ENCODE measurements around the gene GRK5.
"Not testable (repeated sequence)": the region's sequence is repeated elsewhere in the genome, so short reads cannot be mapped to it uniquely, and the experiment has no call there.

GRK5 gene

DNA sequence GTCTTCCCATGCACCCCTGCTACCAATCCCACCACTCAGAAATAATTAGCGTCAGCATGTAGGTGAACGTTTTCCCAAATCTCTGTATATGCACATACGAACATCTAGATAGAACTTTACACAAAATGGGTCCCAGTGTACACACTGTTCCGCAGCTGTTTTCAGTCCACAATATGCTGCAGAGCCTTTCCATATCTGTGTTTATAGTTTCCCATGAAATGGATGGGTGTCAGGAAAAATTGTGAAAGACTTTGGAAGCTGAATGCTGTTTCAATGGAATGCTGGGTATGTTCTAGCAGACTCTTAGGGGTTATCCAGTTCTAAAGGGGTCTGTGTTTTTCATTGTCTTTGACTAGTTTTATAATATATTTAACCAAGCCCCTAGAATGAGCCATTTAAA is 13.8 kb downstream of the GRK5 start:
- in situ Hi-C loops (cut with MboI; ENCODE audit: low sequenced_read_pairs): no loop called here

DNA sequence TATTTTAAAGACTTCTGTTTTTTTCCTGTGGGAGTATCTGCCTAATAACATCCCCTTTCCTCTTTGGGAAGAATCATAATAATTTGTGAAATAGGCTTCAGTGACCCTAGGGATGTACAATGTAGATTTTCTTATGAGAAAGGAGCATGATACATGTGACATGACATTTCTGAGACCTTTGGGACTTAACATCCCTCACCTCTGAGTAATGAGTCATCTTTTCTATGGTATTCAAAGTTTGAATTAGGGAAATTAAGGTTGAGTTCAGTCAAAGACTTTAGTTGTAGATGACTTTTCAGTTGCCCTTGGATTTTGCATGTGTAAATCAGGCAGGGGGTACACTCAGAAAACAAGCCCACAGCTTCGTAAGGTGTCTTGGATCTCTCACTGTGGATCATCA is 14.3 kb downstream of the GRK5 start:
- in situ Hi-C loops (cut with MboI; ENCODE audit: low sequenced_read_pairs): no loop called here

DNA sequence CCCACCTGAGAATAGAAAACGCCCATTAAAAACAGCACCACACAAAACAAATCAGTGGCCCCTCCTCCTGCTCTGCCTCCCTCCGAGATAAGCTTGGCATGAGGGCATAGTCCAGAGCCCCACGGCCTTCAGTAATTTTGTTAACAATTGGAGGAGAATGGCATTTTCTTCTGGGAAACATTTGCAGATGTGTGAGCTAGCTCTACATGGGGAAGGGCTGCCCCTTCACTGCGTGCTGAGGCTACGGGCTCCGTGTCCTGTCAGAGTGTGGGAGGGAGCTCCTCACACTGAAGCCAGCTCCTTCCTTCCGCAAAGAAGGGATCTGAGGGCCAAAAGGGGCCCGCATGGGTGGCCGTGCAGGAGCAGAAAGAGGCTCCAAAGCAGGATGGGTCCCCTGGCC is 15.2 kb downstream of the GRK5 start:
- in situ Hi-C loops (cut with MboI; ENCODE audit: low sequenced_read_pairs): no loop called here

DNA sequence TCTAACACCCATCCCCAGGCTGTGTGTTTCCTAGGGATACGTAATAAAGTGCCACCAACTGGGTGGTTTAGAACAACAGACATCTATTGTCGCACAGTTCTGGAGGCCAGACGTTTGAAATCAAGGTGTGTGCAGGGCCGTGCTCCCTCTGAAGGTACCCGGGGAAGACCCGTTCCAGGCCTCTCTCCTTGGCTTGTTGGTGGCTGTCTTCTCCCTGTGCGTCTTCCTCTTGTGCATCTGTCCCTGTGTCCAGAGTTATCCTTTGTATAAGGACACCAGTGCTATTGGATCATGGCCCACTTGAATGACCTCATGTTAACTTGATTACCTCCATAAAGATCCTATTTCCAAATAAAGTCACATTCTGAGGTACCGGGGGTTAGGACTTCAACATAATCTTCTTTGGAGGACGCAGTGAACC is 15.6 kb downstream of the GRK5 start:
- in situ Hi-C loops (cut with MboI; ENCODE audit: low sequenced_read_pairs): no loop called here

DNA sequence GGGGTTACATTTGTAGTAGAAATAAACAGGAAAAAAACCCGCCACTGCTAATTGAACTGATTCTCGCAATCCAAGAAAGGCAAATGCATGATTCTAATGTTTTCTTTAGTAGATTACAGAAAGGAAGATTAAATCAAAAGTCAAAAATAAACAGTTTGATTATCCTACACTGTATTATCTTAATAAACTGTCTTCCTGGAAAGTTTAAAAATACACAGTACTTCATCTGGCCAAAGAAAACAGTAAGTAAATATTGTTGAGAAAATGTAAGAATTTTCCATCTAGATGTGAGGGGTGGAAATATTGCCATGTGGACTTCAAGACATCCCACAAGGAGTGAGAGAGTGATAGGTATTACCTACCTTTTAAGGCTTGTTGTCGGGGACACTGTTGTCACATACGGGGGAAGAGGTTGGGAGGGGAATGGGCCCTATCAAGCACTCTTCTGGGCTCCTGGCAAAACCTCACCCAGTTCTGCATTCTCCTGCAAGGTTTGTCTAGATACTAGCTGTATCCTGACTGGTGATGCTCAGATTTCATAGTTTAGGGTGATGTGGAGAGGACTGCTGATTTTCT is 17.8 kb downstream of the GRK5 start:
- in situ Hi-C loops (cut with MboI; ENCODE audit: low sequenced_read_pairs): no loop called here

DNA sequence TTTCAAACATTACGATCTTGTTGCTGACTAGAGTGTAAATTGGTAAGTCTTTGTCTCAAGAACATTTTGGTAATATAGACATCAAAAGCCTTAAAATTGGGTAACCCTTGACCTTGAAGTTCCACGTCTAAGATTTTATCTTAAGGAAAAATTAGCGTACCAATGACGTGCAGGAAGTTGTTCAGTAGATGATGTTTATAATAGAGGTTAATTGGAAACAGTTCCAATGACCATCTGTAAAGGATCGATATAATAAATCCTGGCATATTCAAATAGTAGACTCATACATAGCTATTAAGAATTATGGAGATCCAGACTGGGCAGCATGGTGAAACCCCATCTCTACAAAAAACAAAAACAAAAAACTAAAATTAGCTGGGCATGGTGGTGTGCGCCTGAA is 20.5 kb downstream of the GRK5 start:
- in situ Hi-C loops (cut with MboI; ENCODE audit: low sequenced_read_pairs): no loop called here

DNA sequence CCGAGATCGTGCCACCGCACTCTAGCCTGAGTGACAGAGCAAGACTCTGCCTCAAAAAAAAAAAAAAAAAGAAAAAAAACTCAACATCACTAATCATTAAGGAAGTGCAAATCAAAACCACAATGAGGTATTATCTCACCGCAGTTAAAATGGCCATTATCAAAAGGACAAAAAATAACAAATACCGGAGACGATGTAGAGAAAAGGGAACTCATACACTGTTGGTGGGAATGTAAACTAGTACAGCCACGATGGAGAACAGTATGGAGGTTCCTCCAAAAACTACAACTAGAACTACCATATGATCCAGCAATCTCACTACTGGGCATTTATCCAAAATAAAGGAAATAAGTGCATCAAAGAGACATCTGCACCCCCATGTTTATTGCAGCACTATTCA is 24.3 kb downstream of the GRK5 start:
- in situ Hi-C loops (cut with MboI; ENCODE audit: low sequenced_read_pairs): no loop called here

DNA sequence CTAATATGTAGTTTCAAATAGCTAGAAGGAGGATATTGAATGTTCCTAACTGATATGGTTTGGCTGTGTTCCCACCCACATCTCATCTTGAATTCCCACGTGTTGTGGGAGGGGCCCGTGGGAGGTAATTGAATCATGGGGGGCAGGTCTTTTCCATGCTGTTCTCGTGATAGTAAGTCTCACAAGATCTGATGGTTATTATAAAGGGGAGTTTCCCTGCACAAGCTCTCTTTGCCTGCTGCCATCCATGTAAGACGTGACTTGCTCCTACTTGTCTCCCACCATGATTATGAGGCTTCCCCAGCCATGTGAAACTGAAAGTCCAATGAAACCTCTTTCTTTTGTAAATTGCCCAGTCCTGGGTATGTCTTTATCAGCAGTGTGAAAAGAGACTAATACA is 25.1 kb downstream of the GRK5 start:
- in situ Hi-C loops (cut with MboI; ENCODE audit: low sequenced_read_pairs): not testable (repeated sequence)

DNA sequence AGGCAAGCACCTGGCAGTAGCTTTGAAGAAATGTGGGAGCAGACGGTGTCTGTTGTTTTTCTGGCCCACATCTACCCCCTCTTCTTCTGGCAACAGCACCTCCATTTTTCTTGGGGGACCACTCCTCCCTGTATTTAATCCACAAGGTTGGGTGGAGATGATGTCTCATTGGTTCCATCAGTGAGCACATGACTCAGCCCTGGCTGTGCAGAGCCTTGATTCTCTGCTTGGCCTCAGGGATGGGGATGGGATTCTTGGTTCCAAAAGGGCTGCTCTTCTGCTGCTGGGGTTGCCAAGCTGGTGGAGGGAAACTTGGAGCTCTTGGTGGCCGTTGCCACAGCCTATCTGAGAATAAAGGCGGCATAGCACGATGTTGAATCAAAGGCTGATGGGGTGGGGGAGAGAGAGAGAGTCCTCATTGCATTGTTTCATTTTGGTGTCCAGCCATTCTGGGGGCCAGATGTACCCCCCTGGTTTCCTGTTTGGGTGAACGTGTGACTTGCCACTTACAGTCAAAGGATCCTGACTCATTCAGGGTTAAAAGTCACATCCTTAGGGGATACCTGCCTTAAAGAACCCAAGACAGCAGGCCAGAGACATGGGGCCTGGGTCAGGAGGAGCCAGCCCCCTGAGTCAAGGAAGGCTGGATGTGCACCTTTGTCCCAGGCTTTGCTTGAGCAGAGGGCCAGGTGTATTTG is 25.9 kb downstream of the GRK5 start:
- in situ Hi-C loops (cut with MboI; ENCODE audit: low sequenced_read_pairs): no loop called here

DNA sequence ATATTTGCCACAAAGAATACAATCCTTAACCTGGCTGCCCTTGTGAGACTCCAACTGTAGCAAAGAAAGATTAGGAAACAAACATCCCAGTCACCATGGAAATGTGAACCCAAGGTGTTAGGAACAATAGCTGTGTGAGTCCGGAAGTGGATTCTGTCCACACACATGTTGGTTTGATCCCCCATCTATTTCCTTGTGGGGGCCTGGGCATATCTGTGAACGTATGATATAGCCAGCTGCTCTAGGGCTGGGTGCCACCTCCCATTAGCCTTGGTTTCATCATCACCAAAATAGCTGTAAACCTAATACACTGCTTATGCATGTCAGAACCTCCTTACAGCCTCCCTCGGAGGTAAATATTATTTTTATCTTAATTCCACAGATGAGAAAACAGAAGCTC is 26.4 kb downstream of the GRK5 start:
- in situ Hi-C loops (cut with MboI; ENCODE audit: low sequenced_read_pairs): no loop called here

DNA sequence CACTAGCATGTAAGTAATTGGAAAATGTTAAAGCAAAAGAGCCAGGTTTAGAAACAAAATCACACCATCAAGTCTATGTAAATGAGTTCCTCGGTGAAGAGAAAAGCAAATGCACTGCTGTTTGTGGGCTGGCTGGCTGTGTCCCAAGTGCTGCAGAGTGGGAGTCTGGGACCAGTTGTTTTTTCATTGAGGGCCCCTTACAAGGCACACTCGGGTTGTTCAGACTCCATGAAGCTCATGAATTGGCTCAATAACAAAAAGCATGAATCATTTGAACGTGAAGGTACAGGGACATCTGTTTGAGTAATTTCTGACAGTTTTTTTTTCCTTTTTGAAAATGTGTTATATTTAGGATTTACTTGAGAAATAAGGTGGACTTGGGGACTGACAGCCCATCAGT is 28.0 kb downstream of the GRK5 start:
- in situ Hi-C loops (cut with MboI; ENCODE audit: low sequenced_read_pairs): no loop called here

DNA sequence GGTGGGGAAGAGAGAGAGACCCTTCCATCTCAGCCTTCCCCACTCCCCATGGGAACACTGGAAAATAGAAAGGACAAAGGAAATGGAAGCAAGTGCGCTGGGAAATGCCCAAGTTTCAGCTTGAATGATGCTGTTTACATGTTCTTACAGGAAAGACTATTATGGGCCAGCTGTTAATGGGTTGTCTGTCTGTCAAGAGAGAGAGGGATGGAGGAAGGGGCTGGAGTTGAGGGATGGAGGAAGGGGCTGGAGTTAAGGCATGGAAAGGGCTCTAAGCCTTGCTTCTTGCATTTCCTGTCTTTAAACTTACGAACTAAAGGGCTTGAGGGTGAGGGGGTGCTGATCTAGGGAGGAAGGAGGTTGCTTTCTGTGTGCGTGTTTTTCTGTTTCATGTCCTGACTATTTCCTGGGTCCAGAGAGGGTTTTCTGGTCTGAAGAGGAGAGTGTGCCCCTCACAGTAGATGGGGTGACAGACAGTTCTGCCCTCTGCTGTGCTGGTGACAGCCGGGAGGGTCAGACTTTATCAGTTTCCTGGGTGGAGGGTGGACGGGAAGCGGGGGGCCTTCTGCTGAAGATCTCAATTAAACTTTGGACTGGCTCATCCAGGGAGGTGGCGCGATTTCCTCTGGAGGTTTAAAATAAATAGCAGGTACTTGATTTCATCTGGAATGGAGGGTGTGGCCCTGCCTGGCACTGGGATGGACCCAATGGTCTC is 30.5 kb downstream of the GRK5 start:
- in situ Hi-C loops (cut with MboI; ENCODE audit: low sequenced_read_pairs): no loop called here

DNA sequence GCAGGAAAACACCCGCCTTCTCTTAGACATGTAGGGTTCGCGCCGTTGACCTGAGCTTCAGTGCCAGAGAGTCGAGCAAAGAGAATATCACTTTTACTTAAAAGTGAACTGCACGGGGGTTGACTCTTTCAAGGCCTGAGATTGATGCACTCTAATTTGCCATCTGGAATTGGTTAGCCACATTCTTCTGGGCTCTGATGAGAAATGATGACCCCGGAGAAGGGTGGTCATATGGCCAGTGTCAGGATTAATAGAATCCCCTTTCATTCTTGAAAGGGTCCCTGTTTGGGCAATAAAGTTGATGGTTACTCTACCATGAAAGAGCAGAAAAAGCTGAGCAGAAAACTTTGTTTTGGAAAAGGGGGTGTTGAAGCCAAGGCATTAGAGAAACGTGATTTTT is 31.2 kb downstream of the GRK5 start:
- in situ Hi-C loops (cut with MboI; ENCODE audit: low sequenced_read_pairs): no loop called here

DNA sequence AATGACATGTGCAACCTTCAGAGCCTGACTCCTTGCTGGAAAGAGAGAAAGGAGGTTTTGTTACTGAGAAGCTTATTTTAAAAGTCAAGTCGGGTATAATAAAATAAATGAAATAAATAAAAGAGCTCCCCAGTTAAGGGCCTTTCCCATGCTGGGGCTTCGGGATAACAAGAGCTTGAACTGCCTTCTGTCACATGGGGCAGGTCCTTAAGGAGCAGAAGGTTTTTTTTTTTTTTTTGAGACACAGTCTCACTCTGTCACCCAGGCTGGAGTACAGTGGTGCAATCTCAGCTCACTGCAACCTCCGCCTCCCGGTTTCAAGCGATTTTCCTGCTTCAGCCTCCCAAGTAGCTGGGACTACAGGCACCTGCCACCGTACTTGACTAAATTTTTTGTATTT is 31.6 kb downstream of the GRK5 start:
- in situ Hi-C loops (cut with MboI; ENCODE audit: low sequenced_read_pairs): not testable (repeated sequence)

DNA sequence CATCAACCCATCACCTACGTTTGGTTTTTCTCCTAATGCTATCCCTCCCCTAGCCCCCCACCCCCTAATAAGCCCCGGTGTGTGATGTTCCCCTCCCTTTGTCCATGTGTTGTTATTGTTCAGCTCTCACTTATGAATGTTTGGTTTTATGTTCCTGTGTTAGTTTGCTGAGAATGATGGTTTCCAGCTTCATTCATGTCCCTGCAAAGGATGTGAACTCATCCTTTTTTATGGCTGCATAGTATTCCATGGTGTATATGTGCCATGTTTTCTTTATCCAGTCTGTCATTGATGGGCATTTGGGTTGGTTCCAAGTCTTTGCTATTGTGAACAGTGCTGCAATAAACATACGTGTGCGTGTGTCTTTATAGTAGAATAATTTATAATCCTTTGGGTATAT is 32.3 kb downstream of the GRK5 start:
- in situ Hi-C loops (cut with MboI; ENCODE audit: low sequenced_read_pairs): not testable (repeated sequence)

DNA sequence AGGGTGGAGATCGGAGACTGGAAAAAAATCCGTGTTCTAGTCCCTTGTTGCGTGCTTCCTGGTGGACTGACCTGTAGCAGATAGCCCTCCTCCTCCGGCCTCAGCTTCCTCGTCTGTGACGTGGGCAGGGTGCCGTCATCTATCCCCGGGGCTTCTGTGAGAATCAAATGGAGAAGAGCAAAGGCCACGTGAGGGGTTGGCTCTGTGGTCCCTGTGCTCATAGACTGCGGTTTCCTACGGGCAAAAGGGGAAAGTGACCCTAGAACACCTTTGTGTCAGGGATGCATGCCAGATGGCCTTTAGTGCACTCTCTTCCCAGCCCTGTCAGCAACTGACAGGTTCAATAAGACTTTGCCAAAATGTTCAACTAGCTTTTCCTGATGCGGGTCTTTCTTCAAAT is 33.7 kb downstream of the GRK5 start:
- in situ Hi-C loops (cut with MboI; ENCODE audit: low sequenced_read_pairs): no loop called here

DNA sequence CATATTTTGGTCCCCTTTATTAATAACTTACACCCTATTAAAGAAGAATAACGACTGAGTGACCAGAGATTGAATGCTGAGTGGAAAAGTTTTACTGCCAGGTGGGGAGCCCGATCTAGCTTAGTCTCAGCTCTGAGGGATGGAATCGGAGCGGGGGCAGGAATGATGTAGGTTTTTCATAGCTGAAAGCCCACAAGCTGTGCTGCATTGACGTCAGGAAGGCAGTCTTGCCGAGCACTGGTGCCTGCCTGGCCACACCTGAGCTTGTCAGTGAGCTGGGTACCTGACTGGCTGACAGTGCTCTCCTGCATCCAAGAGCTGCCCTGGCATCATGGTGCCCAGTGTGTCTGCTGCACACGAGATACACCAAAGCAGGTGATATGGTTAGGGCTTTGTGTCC is 34.8 kb downstream of the GRK5 start:
- in situ Hi-C loops (cut with MboI; ENCODE audit: low sequenced_read_pairs): no loop called here

DNA sequence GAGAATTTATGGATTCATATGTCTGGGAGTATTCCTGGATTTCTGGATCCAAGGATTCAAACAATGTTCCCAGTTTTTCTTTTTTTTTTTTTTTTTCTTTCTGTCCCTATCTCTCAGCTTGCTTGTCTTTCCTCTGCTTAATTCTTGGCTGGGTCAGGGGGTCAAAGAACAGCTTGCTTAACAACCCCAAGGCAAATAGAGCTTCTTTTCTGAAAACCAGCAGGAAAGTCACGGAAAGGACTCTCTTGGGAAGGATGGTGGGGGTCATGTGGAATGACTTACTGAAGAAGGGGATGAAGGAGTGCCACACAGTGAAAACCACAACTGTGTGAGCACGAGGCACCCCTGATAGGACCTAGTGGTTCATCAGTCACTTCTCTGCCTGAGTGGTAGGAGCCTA is 36.1 kb downstream of the GRK5 start:
- in situ Hi-C loops (cut with MboI; ENCODE audit: low sequenced_read_pairs): no loop called here

DNA sequence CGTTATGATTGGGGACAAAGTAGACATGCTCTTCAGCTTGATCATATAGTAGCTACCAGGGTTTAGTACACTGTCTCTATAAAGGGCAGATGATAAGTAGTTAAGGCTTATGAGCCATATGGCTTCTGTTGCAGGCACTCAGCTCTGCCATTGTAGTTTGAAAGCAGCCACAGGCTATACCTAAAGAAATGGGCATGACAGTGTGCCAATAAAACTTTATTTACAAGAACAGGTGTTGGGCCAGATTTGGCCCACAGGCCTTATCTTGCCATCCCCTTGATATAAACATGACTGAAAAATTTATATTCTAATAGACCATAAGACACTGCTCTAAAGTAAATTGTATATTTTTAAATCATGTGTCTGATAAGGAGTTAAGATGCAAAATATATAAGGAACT is 36.6 kb downstream of the GRK5 start:
- in situ Hi-C loops (cut with MboI; ENCODE audit: low sequenced_read_pairs): no loop called here

DNA sequence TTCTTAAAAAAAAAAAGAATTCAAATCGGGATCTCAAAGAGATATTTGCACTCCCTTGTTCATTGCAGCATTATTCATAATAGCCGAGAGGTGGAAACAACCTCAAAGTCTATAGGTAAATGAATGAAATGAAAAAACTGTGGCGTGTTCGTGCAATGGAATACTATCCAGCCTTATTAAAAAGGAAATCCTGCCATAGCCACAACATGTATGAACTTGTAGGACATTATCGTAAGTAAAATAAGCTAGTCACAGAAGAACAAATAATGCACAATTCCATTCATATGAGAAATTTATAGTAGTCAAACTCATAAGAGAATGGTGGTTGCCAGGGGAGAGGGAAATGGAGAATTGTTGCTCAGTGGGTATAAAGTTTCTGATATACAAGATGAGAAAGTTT is 37.9 kb downstream of the GRK5 start:
- in situ Hi-C loops (cut with MboI; ENCODE audit: low sequenced_read_pairs): no loop called here

DNA sequence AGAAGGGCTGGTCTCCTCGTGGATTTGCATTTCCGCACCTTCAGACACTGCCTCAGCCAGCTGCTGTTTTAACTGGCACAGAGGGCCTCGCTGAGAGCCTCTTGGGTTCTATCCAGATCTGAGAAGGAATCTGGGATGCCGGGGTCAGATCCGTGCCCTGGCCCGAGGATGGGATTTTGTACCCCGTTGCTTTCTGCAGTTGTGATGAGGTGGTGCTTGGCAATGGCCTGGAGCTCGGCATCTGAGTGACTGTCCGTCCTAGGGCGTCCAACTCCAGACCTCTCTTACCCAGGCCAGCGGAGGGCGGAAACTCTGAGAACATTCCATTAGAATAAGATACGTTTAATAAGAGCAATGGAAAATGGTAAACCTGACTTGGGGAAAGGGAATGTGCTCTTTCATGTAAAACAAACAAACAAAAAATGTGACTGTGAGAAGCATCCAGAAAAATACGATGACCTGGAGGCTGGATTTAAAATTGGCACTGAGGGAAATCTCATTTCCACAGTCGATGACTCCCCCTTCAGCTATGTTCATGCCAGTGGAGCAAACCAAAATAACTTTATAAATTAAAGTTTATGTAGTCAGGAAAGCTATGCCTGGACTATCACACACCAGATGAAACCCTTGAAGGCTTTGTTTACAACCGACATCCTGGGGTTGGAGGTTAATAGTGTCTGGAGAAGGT is 39.6 kb downstream of the GRK5 start:
- in situ Hi-C loops (cut with MboI; ENCODE audit: low sequenced_read_pairs): no loop called here

DNA sequence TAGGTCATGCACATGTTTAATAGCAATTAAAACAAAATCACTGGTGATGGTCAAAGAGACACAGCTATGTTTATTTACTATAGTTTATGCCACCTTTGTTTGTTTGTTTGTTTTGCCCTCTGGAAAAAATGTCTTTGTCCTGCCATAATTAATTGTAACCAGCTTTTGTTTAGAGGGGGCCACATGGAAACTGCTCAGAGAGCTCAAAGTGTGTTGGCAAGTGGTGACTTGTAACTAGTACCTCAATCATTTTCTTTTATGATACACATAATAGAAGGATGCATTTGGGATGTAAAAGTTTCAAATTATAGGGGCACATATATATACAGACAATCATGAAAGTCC is 40.2 kb downstream of the GRK5 start:
- in situ Hi-C loops (cut with MboI; ENCODE audit: low sequenced_read_pairs): no loop called here

Measured in hTERT RPE-1 (cell line).